SJSA1 (cell line): ENCODE results near the gene CNTROB. TPM values are rescaled to one million over a fixed set of nuclear protein-coding genes. Genes with fewer than 3 reads are reported as not detected.
"Not testable (repeated sequence)": the region's sequence is repeated elsewhere in the genome, so short reads cannot be mapped to it uniquely, and the experiment has no call there.

Source experiments
- DNase-seq, 2 experiments: peaks; one replicate each; pipeline ENCODE4 v3.0.0-alpha.2; 2015 to 2020; ENCODE audit warnings: low spot score in 2 of 2, low read depth in 1 of 2
- H3K27ac ChIP-seq: fragments of 250-450 bp; sonication (Bioruptor Pico); 2 replicates; pipeline ENCODE4 v1.5.1; 2020; ENCODE audit warnings: mild to moderate bottlenecking, moderate library complexity
- H3K27me3 ChIP-seq: fragments of 250-450 bp; sonication (Bioruptor Pico); replicated peaks from 2 replicates; pipeline ENCODE4 v1.5.1; 2020; ENCODE audit warnings: mild to moderate bottlenecking, moderate library complexity
- H3K36me3 ChIP-seq: fragments of 250-450 bp; sonication (Bioruptor Pico); 2 replicates; pipeline ENCODE4 v1.5.1; 2020; ENCODE audit warnings: mild to moderate bottlenecking
- H3K4me1 ChIP-seq: fragments of 250-450 bp; sonication (Bioruptor Pico); replicated peaks from 2 replicates; pipeline ENCODE4 v1.6.1; 2021; ENCODE audit warnings: mild to moderate bottlenecking
- H3K4me3 ChIP-seq: fragments of 250-450 bp; sonication (Bioruptor Pico); 2 replicates; pipeline ENCODE4 v1.5.1; 2020; ENCODE audit warnings: mild to moderate bottlenecking
- H3K9me3 ChIP-seq: fragments of 250-450 bp; sonication (Bioruptor Pico); replicated peaks from 2 replicates; pipeline ENCODE4 v1.5.1; 2020; ENCODE audit warnings: mild to moderate bottlenecking
- total RNA-seq: library from RNA; depleted of rRNA; stranded (reverse); fragments of >200 nt; shearing (Covaris generic); gene quantifications from 2 replicates; pipeline ENCODE4 v1.2.3, GENCODE V29; 2014

CNTROB gene
- total RNA-seq, 1 experiment from 2014 or later: 30.9 TPM

- DNase-seq: no peak
- H3K36me3 ChIP-seq: peaks cover 87% of the 10 kb centered on the region
- H3K9me3 ChIP-seq: no peaks in the 10 kb centered on the region
- no peak overlapping the region for H3K27ac ChIP-seq
- no peaks in the 10 kb centered on the region for H3K4me1 ChIP-seq
- no peaks in the 10 kb centered on the region for H3K27me3 ChIP-seq
- H3K4me3 ChIP-seq: no peak overlapping the region
These were observed 12.3 kb downstream of the CNTROB start for GRCh38 chr17:7944326-7944725.

GRCh38 chr17:7945651-7946050 lies 13.6 kb downstream of the CNTROB start:
- H3K36me3 ChIP-seq: peaks cover 86% of the 10 kb centered on the region
- no peak for DNase-seq
- no peak overlapping the region for H3K27ac ChIP-seq
- no peaks in the 10 kb centered on the region for H3K9me3 ChIP-seq
- H3K4me1 ChIP-seq: no peaks in the 10 kb centered on the region
- no peak overlapping the region for H3K4me3 ChIP-seq
- H3K27me3 ChIP-seq: no peaks in the 10 kb centered on the region

- H3K27ac ChIP-seq: no peak overlapping the region
- H3K36me3 ChIP-seq: peaks cover 80% of the 10 kb centered on the region
- H3K4me1 ChIP-seq: no peaks in the 10 kb centered on the region
- no peaks in the 10 kb centered on the region for H3K27me3 ChIP-seq
- no peaks in the 10 kb centered on the region for H3K9me3 ChIP-seq
- no peak for DNase-seq
- no peak overlapping the region for H3K4me3 ChIP-seq
These were observed 14.4 kb downstream of the CNTROB start for GRCh38 chr17:7946441-7946840.

- no peak overlapping the region for H3K4me3 ChIP-seq
- peaks cover 73% of the 10 kb centered on the region for H3K36me3 ChIP-seq
- no peak for DNase-seq
These were observed 15.6 kb downstream of the CNTROB start for GRCh38 chr17:7947651-7948050.

GRCh38 chr17:7950578-7950977 lies 18.6 kb downstream of the CNTROB start:
- DNase-seq: no peak

More at GRCh38 chr17:7947651-7948050, 15.6 kb downstream of the CNTROB start:
- H3K27ac ChIP-seq: no peak overlapping the region
- H3K4me1 ChIP-seq: no peaks in the 10 kb centered on the region
- H3K9me3 ChIP-seq: no peaks in the 10 kb centered on the region
- H3K27me3 ChIP-seq: no peaks in the 10 kb centered on the region

GRCh38 chr17:7951143-7951792 lies 19.3 kb downstream of the CNTROB start:
- Histone ChIP-seq H3K27ac (no peak overlapping the region), H3K4me1 (no peaks in the 10 kb centered on the region), H3K27me3 (no peaks in the 10 kb centered on the region), H3K9me3 (no peaks in the 10 kb centered on the region), H3K4me3 (no peak overlapping the region), H3K36me3 (peaks cover 40% of the 10 kb centered on the region)
- no peak for DNase-seq

More at GRCh38 chr17:7950578-7950977, 18.6 kb downstream of the CNTROB start:
- Histone ChIP-seq H3K27me3 (no peaks in the 10 kb centered on the region), H3K4me3 (no peak overlapping the region), H3K9me3 (no peaks in the 10 kb centered on the region), H3K27ac (no peak overlapping the region), H3K4me1 (no peaks in the 10 kb centered on the region), H3K36me3 (peaks cover 47% of the 10 kb centered on the region)

GRCh38 chr17:7953266-7953665 lies 21.3 kb downstream of the CNTROB start:
- H3K36me3 ChIP-seq: peaks cover 23% of the 10 kb centered on the region

GRCh38 chr17:7955414-7956227 lies 23.6 kb downstream of the CNTROB start:
- DNase-seq: no peak
- no peaks in the 10 kb centered on the region for H3K36me3 ChIP-seq
- no peaks in the 10 kb centered on the region for H3K9me3 ChIP-seq
- no peak overlapping the region for H3K4me3 ChIP-seq
- H3K27me3 ChIP-seq: peaks cover 4% of the 10 kb centered on the region; the same call in 1 of the 2 replicates
- H3K27ac ChIP-seq: no peak overlapping the region
- H3K4me1 ChIP-seq: no peaks in the 10 kb centered on the region

More at GRCh38 chr17:7953266-7953665, 21.3 kb downstream of the CNTROB start:
- H3K27me3 ChIP-seq, H3K9me3 ChIP-seq, DNase-seq, H3K4me3 ChIP-seq, H3K4me1 ChIP-seq, H3K27ac ChIP-seq: not testable (repeated sequence)

GRCh38 chr17:7956228-7956965 lies 24.4 kb downstream of the CNTROB start:
- Histone ChIP-seq H3K9me3 (no peaks in the 10 kb centered on the region), H3K27me3 (peaks cover 5% of the 10 kb centered on the region), H3K36me3 (no peaks in the 10 kb centered on the region), H3K4me1 (no peaks in the 10 kb centered on the region), H3K4me3 (no peak overlapping the region), H3K27ac (no peak overlapping the region)
- DNase-seq: no peak

- no peak overlapping the region for H3K27ac ChIP-seq
- peaks cover 12% of the 10 kb centered on the region for H3K27me3 ChIP-seq
- H3K36me3 ChIP-seq: no peaks in the 10 kb centered on the region
- no peak for DNase-seq
- no peaks in the 10 kb centered on the region for H3K9me3 ChIP-seq
- H3K4me1 ChIP-seq: no peaks in the 10 kb centered on the region
- H3K4me3 ChIP-seq: no peak overlapping the region
These were observed 27.7 kb downstream of the CNTROB start for GRCh38 chr17:7959503-7960253.

GRCh38 chr17:7961421-7961820 lies 29.4 kb downstream of the CNTROB start:
- no peaks in the 10 kb centered on the region for H3K36me3 ChIP-seq
- no peaks in the 10 kb centered on the region for H3K9me3 ChIP-seq
- H3K27ac ChIP-seq: no peak overlapping the region
- no peak for DNase-seq
- H3K4me3 ChIP-seq: no peak overlapping the region
- H3K4me1 ChIP-seq: no peaks in the 10 kb centered on the region
- peaks cover 25% of the 10 kb centered on the region for H3K27me3 ChIP-seq

- no peak for DNase-seq
- no peaks in the 10 kb centered on the region for H3K36me3 ChIP-seq
- no peaks in the 10 kb centered on the region for H3K9me3 ChIP-seq
- no peak overlapping the region for H3K4me3 ChIP-seq
- no peaks in the 10 kb centered on the region for H3K4me1 ChIP-seq
- peaks cover 24% of the 10 kb centered on the region for H3K27me3 ChIP-seq
- no peak overlapping the region for H3K27ac ChIP-seq
These were observed 35.7 kb downstream of the CNTROB start for GRCh38 chr17:7967751-7968150.

GRCh38 chr17:7969433-7969832 lies 37.4 kb downstream of the CNTROB start:
- DNase-seq: no peak
- Histone ChIP-seq H3K9me3 (peaks cover 2% of the 10 kb centered on the region; the same call in 1 of the 2 replicates), H3K4me1 (no peaks in the 10 kb centered on the region), H3K27ac (no peak overlapping the region), H3K36me3 (no peaks in the 10 kb centered on the region), H3K27me3 (peaks cover 24% of the 10 kb centered on the region), H3K4me3 (no peak overlapping the region)
